Psoas muscle (tissue), 8 donors: ENCODE data around the gene LAIR2. TPM values are rescaled to one million over a fixed set of nuclear protein-coding genes. Genes with fewer than 3 reads are reported as not detected.
A peak's percentile ranks its signal among the peaks of the same experiment; 100 is the strongest.

ENCODE experiments used
- ATAC-seq, 4 donors: fragments of 200-7000 bp; cut with Tn5 transposase; one replicate each; pipeline ENCODE4 v1.9.1; 2020; ENCODE audit warnings: moderate library complexity in 3 of 4, mild to moderate bottlenecking in 2 of 4
- DNase-seq, 2 donors: peaks; one replicate each; pipeline ENCODE4 v3.0.0-alpha.2; 2020
- H3K27ac ChIP-seq: fragments of 200-600 bp; one replicate; pipeline ENCODE4 v1.8.0; 2022
- H3K27me3 ChIP-seq, 3 donors: fragments of 200-600 bp in 1 of 3; one replicate each; pipeline versions ENCODE4 v1.6.1 to v1.8.0; 2013 to 2022; ENCODE audit warnings: low read length in 2 of 3, mild to moderate bottlenecking in 2 of 3, moderate library complexity in 1 of 3; ENCODE audit not compliant: insufficient read depth in 3 of 3
- H3K36me3 ChIP-seq, 2 donors: fragments of 200-600 bp in 1 of 2; one replicate each; pipeline versions ENCODE4 v1.6.1 to v1.8.0; 2013 to 2022; ENCODE audit warnings: low read depth in 1 of 2, mild to moderate bottlenecking in 1 of 2, moderate library complexity in 1 of 2; ENCODE audit not compliant: insufficient read depth in 1 of 2
- H3K4me1 ChIP-seq: fragments of 200-600 bp; one replicate; pipeline ENCODE4 v1.8.0; 2022
- H3K4me3 ChIP-seq: fragments of 200-600 bp; one replicate; pipeline ENCODE4 v1.8.0; 2022; ENCODE audit warnings: mild to moderate bottlenecking
- H3K9me3 ChIP-seq: fragments of 200-600 bp; one replicate; pipeline ENCODE4 v1.8.0; 2022
- CTCF ChIP-seq: fragments of 200-600 bp; IDR thresholded peaks from one replicate; pipeline ENCODE4 v1.8.0; 2022; ENCODE audit warnings: antibody characterized with exemption
- WGBS, 3 donors: extraction: QIAGEN DNeasy Blood & Tissue Kit; methylation state at CpG; one replicate each; pipeline versions ENCODE4 v1.1.6 to v1.1.7; 2013; 5-methylcytosine and 5-hydroxymethylcytosine counted together
- intact Hi-C, 2 donors: fragments of 100-400 bp; cut with DNase I; formaldehyde crosslinking; loops; one replicate each; pipeline versions ENCODE4 v1.11.0 to v1.14.2; 2022
- long read RNA-seq, 2 donors: library from polyadenylated mRNA; unstranded; transcript quantifications; one replicate each; pipeline ENCODE4 v2.0.0, GENCODE V29; 2021
- polyA plus RNA-seq, 3 donors: library from polyadenylated mRNA; stranded (reverse); fragments of 200-250 nt; gene quantifications; one replicate each; pipeline ENCODE4 v1.2.3, GENCODE V29; 2013
- total RNA-seq, 4 donors: library from RNA; stranded (reverse); fragmentation: NEBNext Ultra II Directional in 2 of 4; extraction: Animal tissue kit (Norgen Biotek cat#: 25700) in 2 of 4; gene quantifications; one replicate each; pipeline versions ENCODE4 v1.2.1 to v1.2.4, GENCODE V29; 2021 to 2023
- donor health status: healthy with polysubstance abuse.
- donor health status: DM: no; HTN: no; CAD: no; lungs with moderate emphysema.
- donor health status: Bipolar disorder and iron deficiency.
- donor health status: healthy.
- donor health status: DM: yes; HTN: yes; CAD: no.
- donor health status: DM: no; HTN: no; CAD: no.
- donor health status: DM: no; HTN: no; CAD: no.
- donor health status: DM: yes; HTN: yes; CAD: no.

The LAIR2 gene
- total RNA-seq = not detected
- not detected for polyA plus RNA-seq
- long read RNA-seq, donor 1 = 0 reads
- long read RNA-seq, donor 2 = 0 reads

GRCh38 chr19:54502518-54503048, at the start of gene LAIR2:
Gene LAIR2, plus strand, starts transcription at chr19:54502831. Its CDS starts 88 bp downstream, at chr19:54502919.
- TF ChIP-seq CTCF = no peak
- Histone ChIP-seq H3K4me1 (no peaks in the 10 kb centered on the region), H3K9me3 (no peaks in the 10 kb centered on the region), H3K27me3 (peaks cover 0 to 2% (median 0%) of the 10 kb centered on the region in 3 donors), H3K4me3 (no peak within 1 kb of the TSS), H3K27ac (no peak within 1 kb of the TSS), H3K36me3 (no peaks in the 10 kb centered on the region)
- ATAC-seq = no peak
- intact Hi-C loops = no loop called here
- DNase-seq = no peak
- 66 to 67% (median 66%) methylated on average over 14 of the region's 14 CpGs for WGBS, 3 donors

- no peaks in the 10 kb centered on the region for H3K9me3 ChIP-seq
- TF ChIP-seq CTCF = no peak
- ATAC-seq (no peak), DNase-seq (peak in 1 of 2 donors; percentile 43)
- H3K27me3 ChIP-seq = no peaks in the 10 kb centered on the region
- peaks cover 16 to 87% of the 10 kb centered on the region in 2 donors for H3K36me3 ChIP-seq
- H3K4me1 ChIP-seq = peaks cover 21% of the 10 kb centered on the region
- intact Hi-C loops = no loop called here
- no peak overlapping the region for H3K4me3 ChIP-seq
- no peak overlapping the region for H3K27ac ChIP-seq
- WGBS, 3 donors = 89 to 91% (median 89%) methylated on average over 27 to 31 of the region's 31 CpGs
Measured at GRCh38 chr19:54453921-54454780, 48.5 kb upstream of the LAIR2 start.

GRCh38 chr19:54454781-54455675, 47.6 kb upstream of the LAIR2 start:
- Histone ChIP-seq H3K36me3 (peaks cover 16 to 96% of the 10 kb centered on the region in 2 donors), H3K27ac (no peak overlapping the region), H3K9me3 (no peaks in the 10 kb centered on the region), H3K4me1 (peaks cover 20% of the 10 kb centered on the region), H3K4me3 (no peak overlapping the region), H3K27me3 (no peaks in the 10 kb centered on the region)
- TF ChIP-seq CTCF = no peak
- DNase-seq (peak; percentile 15 to 50), ATAC-seq (no peak)
- intact Hi-C loops = no loop called here
- WGBS, 3 donors = 86 to 90% (median 89%) methylated on average over 33 of the region's 33 CpGs

- Histone ChIP-seq H3K27me3 (no peaks in the 10 kb centered on the region), H3K27ac (no peak overlapping the region), H3K4me1 (peaks cover 11% of the 10 kb centered on the region), H3K4me3 (no peak overlapping the region), H3K36me3 (peaks cover 16 to 100% of the 10 kb centered on the region in 2 donors), H3K9me3 (no peaks in the 10 kb centered on the region)
- intact Hi-C loops = no loop called here
- TF ChIP-seq CTCF = no peak
- ATAC-seq = no peak
- DNase-seq = peak; percentile 12 to 45
- 93 to 94% (median 93%) methylated on average over 34 to 40 of the region's 40 CpGs for WGBS, 3 donors
Measured at GRCh38 chr19:54455786-54456422, 46.7 kb upstream of the LAIR2 start.
